SK-N-SH (cell line): Measurements from ENCODE around the gene OPCML. TPM values are rescaled to one million over a fixed set of nuclear protein-coding genes. Genes with fewer than 3 reads are reported as not detected.

ENCODE experiments used
- CTCF ChIA-PET: fragments of 300-600, 350-600 bp; formaldehyde crosslinking; extraction: SDS; loops from one replicate; lab custom pipeline; 2021; lab: Yijun Ruan, JAX
- POLR2A ChIA-PET: fragments of 350-600 bp; sonication (Branson Sonifier 250); formaldehyde crosslinking; extraction: SDS; loops from one replicate; lab custom pipeline; 2020; ENCODE audit warnings: antibody characterized with exemption, inconsistent platforms; lab: Yijun Ruan, JAX
- DNase-seq: peaks from one replicate; pipeline ENCODE4 v3.0.0; 2012
- H2AFZ ChIP-seq: fragments of 200-600 bp; sonication (generic); 2 replicates; pipeline ENCODE4 v1.8.1; 2016; ENCODE audit warnings: antibody characterized with exemption, mild to moderate bottlenecking, low read depth
- H3F3A ChIP-seq: fragments of 200-600 bp; sonication (generic); replicated peaks from 2 replicates; pipeline ENCODE3; 2016; ENCODE audit warnings: antibody characterized with exemption, mild to moderate bottlenecking; ENCODE audit not compliant: insufficient read depth
- H3K27ac ChIP-seq, 2 experiments: fragments of 200-500 bp in 1 of 2; fragments of 200-600 bp in 1 of 2; sonication (Bioruptor generic) in 1 of 2; sonication (generic), shearing (Covaris generic) in 1 of 2; 2 replicates each; pipeline versions ENCODE4 v1.5.1 to v1.6.1; 2014 to 2016; ENCODE audit warnings: low read depth in 2 of 2, inconsistent platforms in 1 of 2, low read length in 1 of 2, mild to moderate bottlenecking in 1 of 2, mixed read lengths in 1 of 2
- H3K27me3 ChIP-seq: fragments of 200-600 bp; sonication (generic), shearing (Covaris generic); 2 replicates; pipeline ENCODE4 v1.6.1; 2016; ENCODE audit warnings: mixed run types; ENCODE audit not compliant: insufficient read depth
- H3K36me3 ChIP-seq, 2 experiments: fragments of 200-500 bp in 1 of 2; fragments of 200-600 bp in 1 of 2; sonication (Bioruptor generic) in 1 of 2; sonication (generic) in 1 of 2; replicated peaks in 1 of 2; 2 replicates each; pipeline versions ENCODE3 to v1.5.1; 2014 to 2016; ENCODE audit warnings: low read length in 1 of 2, mild to moderate bottlenecking in 1 of 2; ENCODE audit not compliant: insufficient read depth in 2 of 2, control insufficient read depth in 1 of 2
- H3K4me1 ChIP-seq, 2 experiments: fragments of 200-500 bp in 1 of 2; fragments of 200-600 bp in 1 of 2; sonication (Bioruptor generic) in 1 of 2; sonication (generic), shearing (Covaris generic) in 1 of 2; 2 replicates each; pipeline versions ENCODE4 v1.5.1 to v1.6.1; 2014 to 2016; ENCODE audit warnings: low read depth in 1 of 2, low read length in 1 of 2, mixed run types in 1 of 2; ENCODE audit not compliant: insufficient read depth in 2 of 2, control insufficient read depth in 1 of 2
- H3K4me2 ChIP-seq: fragments of 200-600 bp; sonication (generic), shearing (Covaris generic); 2 replicates; pipeline ENCODE4 v1.6.1; 2017; ENCODE audit warnings: mixed run types
- H3K4me3 ChIP-seq, 2 experiments: fragments of 200-500 bp in 1 of 2; fragments of 200-600 bp in 1 of 2; sonication (Bioruptor generic) in 1 of 2; sonication (generic), shearing (Covaris generic) in 1 of 2; 2 replicates each; pipeline versions ENCODE4 v1.5.1 to v1.8.1; 2014 to 2016; ENCODE audit warnings: low read depth in 2 of 2, inconsistent platforms in 1 of 2, low read length in 1 of 2, mild to moderate bottlenecking in 1 of 2, mixed read lengths in 1 of 2, moderate library complexity in 1 of 2
- H3K79me2 ChIP-seq: fragments of 200-600 bp; sonication (generic); 2 replicates; pipeline ENCODE4 v1.8.1; 2017; ENCODE audit warnings: mild to moderate bottlenecking; ENCODE audit not compliant: insufficient read depth
- H3K9ac ChIP-seq: fragments of 200-600 bp; sonication (generic); 2 replicates; pipeline ENCODE4 v1.6.1; 2017; ENCODE audit warnings: mixed run types
- H3K9me2 ChIP-seq: fragments of 200-600 bp; sonication (generic); 2 replicates; pipeline ENCODE4 v1.6.1; 2017; ENCODE audit warnings: mixed run types
- H3K9me3 ChIP-seq: fragments of 200-600 bp; sonication (generic); 2 replicates; pipeline ENCODE4 v1.6.1; 2017; ENCODE audit warnings: mixed run types, mild to moderate bottlenecking, moderate library complexity
- H4K20me1 ChIP-seq: fragments of 200-600 bp; sonication (generic); 2 replicates; pipeline ENCODE4 v1.6.1; 2017; ENCODE audit warnings: mild to moderate bottlenecking, mixed run types; ENCODE audit not compliant: insufficient read depth
- CTCF ChIP-seq: fragments of 200-600 bp; sonication (generic); IDR thresholded peaks from 2 replicates; pipeline ENCODE4 v1.6.1; 2017; ENCODE audit warnings: antibody characterized with exemption, mild to moderate bottlenecking, moderate library complexity
- ELF1 ChIP-seq: IDR thresholded peaks from 2 replicates; pipeline ENCODE4 v1.4.0; 2012
- EP300 ChIP-seq, 2 experiments: IDR thresholded peaks; 2 replicates each; pipeline versions ENCODE4 v1.4.0 to v1.6.1; 2012; ENCODE audit warnings: borderline replicate concordance in 1 of 2, low read depth in 1 of 2, low read length in 1 of 2
- EZH2phosphoT487 ChIP-seq: fragments of 200-600 bp; sonication (generic); IDR thresholded peaks from 2 replicates; pipeline ENCODE4 v1.6.1; 2017; ENCODE audit warnings: low read depth, mixed run types, mild to moderate bottlenecking, antibody characterized with exemption, moderate library complexity, borderline replicate concordance
- FOXJ3 ChIP-seq: sonication (generic); formaldehyde crosslinking; IDR thresholded peaks from 2 replicates; pipeline ENCODE4 v1.5.1; 2020; ENCODE audit warnings: mild to moderate bottlenecking, missing genetic modification reagents
- IRF3 ChIP-seq: fragments of 150-350 bp; IDR thresholded peaks from 2 replicates; pipeline ENCODE4 v1.6.1; 2016; ENCODE audit warnings: mild to moderate bottlenecking, low read depth, low read length
- MAX ChIP-seq: IDR thresholded peaks from 2 replicates; pipeline ENCODE4 v1.4.0; 2012; ENCODE audit warnings: low read depth
- RAD21 ChIP-seq: IDR thresholded peaks from 2 replicates; pipeline ENCODE4 v1.6.1; 2012; ENCODE audit warnings: mild to moderate bottlenecking, low read length
- RCOR1 ChIP-seq: fragments of 150-350 bp; IDR thresholded peaks from 2 replicates; pipeline ENCODE4 v1.6.1; 2017; ENCODE audit warnings: antibody characterized with exemption, low read length
- REST ChIP-seq: IDR thresholded peaks from 2 replicates; pipeline ENCODE4 v1.6.1; 2012; ENCODE audit warnings: mild to moderate bottlenecking, low read depth, low read length, moderate library complexity
- RFX5 ChIP-seq: IDR thresholded peaks from 2 replicates; pipeline ENCODE4 v1.6.1; 2012; ENCODE audit warnings: mild to moderate bottlenecking, improper control_type of control experiment, low read length
- SIN3A ChIP-seq: IDR thresholded peaks from 2 replicates; pipeline ENCODE4 v1.6.1; 2012; ENCODE audit warnings: low read depth, mild to moderate bottlenecking, low read length, moderate library complexity, borderline replicate concordance
- YY1 ChIP-seq: IDR thresholded peaks from 2 replicates; pipeline ENCODE4 v1.4.0; 2012; ENCODE audit warnings: low read depth, mild to moderate bottlenecking
- WGBS: methylation state at CpG from one replicate; pipeline ENCODE4 v1.1.6; 2017; ENCODE audit warnings: low lambda C conversion rate; 5-methylcytosine and 5-hydroxymethylcytosine counted together
- polyA plus RNA-seq, 3 experiments: library from polyadenylated mRNA; depleted of rRNA; stranded (reverse); fragments of >200 nt; gene quantifications; 2 replicates each; pipeline ENCODE4 v1.2.3, GENCODE V29; 2012
- TF ChIP-seq, protein P1 (sequence below): fragments of 150-350 bp; IDR thresholded peaks from 2 replicates; pipeline ENCODE4 v1.6.1; 2017; ENCODE audit warnings: antibody characterized with exemption, low read length, low read depth, borderline replicate concordance

OPCML gene
- polyA plus RNA-seq, 1 of the 3 experiments (the other 2 are of a cell fraction) = not detected

- TF ChIP-seq IRF3 = no peak
Measured at GRCh38 chr11:133206313-133207005, 325.8 kb downstream of the OPCML start (continued).

- POLR2A ChIA-PET = no interaction called here
- H3F3A ChIP-seq = no peaks in the 10 kb centered on the region
Measured at GRCh38 chr11:133204158-133204557, 328.1 kb downstream of the OPCML start.

GRCh38 chr11:133202816-133203215 is 329.5 kb downstream of the OPCML start:
- no peak for TF ChIP-seq CTCF
- no peak for TF ChIP-seq RAD21
- no peak for TF ChIP-seq MAX
- TF ChIP-seq, protein P1, sequence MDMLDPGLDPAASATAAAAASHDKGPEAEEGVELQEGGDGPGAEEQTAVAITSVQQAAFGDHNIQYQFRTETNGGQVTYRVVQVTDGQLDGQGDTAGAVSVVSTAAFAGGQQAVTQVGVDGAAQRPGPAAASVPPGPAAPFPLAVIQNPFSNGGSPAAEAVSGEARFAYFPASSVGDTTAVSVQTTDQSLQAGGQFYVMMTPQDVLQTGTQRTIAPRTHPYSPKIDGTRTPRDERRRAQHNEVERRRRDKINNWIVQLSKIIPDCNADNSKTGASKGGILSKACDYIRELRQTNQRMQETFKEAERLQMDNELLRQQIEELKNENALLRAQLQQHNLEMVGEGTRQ = no peak
- no peak for TF ChIP-seq REST
- TF ChIP-seq RCOR1 = no peak
- no peak for TF ChIP-seq RFX5
- TF ChIP-seq EP300 (IDR thresholded peaks at IDR 0.05; ENCODE audit: borderline replicate concordance in 1 of 2, low read depth in 1 of 2, low read length in 1 of 2) = no peak
- TF ChIP-seq ELF1 = no peak
- TF ChIP-seq EZH2phosphoT487 = no peak
- TF ChIP-seq YY1 = no peak
- TF ChIP-seq SIN3A = no peak
- TF ChIP-seq, all 33 proteins: peak for 0
- no peaks in the 10 kb centered on the region for H4K20me1 ChIP-seq
- no peaks in the 10 kb centered on the region for H3K27me3 ChIP-seq
- ChIA-PET POLR2A (no interaction called here), CTCF (no interaction called here)
- no peaks in the 10 kb centered on the region for H3K9me3 ChIP-seq
- no peak overlapping the region for H2AFZ ChIP-seq
- no peaks in the 10 kb centered on the region for H3K4me1 ChIP-seq
- H3K79me2 ChIP-seq = no peaks in the 10 kb centered on the region
- no peak overlapping the region for H3K9ac ChIP-seq
- 22% methylated on average over 8 of the region's 8 CpGs for WGBS
- H3K4me2 ChIP-seq = no peak overlapping the region
- H3K4me3 ChIP-seq = no peak overlapping the region
- no peak overlapping the region for H3K27ac ChIP-seq
- no peaks in the 10 kb centered on the region for H3F3A ChIP-seq
- DNase-seq = no peak
- H3K9me2 ChIP-seq = no peaks in the 10 kb centered on the region
- H3K36me3 ChIP-seq = no peaks in the 10 kb centered on the region

More at GRCh38 chr11:133204158-133204557, 328.1 kb downstream of the OPCML start:
- no peak overlapping the region for H2AFZ ChIP-seq
- no peak overlapping the region for H3K9ac ChIP-seq
- no peaks in the 10 kb centered on the region for H3K4me1 ChIP-seq
- TF ChIP-seq FOXJ3 (CRISPR knock-in tag) = no peak
- H3K27me3 ChIP-seq = no peaks in the 10 kb centered on the region
- H3K9me3 ChIP-seq = no peaks in the 10 kb centered on the region
- no peaks in the 10 kb centered on the region for H4K20me1 ChIP-seq
- DNase-seq = no peak
- no peaks in the 10 kb centered on the region for H3K36me3 ChIP-seq
- no peaks in the 10 kb centered on the region for H3K79me2 ChIP-seq
- 6% methylated on average over 3 of the region's 3 CpGs for WGBS
- no peak overlapping the region for H3K4me3 ChIP-seq
- CTCF ChIA-PET = no interaction called here
- H3K27ac ChIP-seq = no peak overlapping the region
- H3K9me2 ChIP-seq = no peaks in the 10 kb centered on the region
- H3K4me2 ChIP-seq = no peak overlapping the region
